ENCODE data around the gene VPS37B.

- TF ChIP-seq, protein P1, sequence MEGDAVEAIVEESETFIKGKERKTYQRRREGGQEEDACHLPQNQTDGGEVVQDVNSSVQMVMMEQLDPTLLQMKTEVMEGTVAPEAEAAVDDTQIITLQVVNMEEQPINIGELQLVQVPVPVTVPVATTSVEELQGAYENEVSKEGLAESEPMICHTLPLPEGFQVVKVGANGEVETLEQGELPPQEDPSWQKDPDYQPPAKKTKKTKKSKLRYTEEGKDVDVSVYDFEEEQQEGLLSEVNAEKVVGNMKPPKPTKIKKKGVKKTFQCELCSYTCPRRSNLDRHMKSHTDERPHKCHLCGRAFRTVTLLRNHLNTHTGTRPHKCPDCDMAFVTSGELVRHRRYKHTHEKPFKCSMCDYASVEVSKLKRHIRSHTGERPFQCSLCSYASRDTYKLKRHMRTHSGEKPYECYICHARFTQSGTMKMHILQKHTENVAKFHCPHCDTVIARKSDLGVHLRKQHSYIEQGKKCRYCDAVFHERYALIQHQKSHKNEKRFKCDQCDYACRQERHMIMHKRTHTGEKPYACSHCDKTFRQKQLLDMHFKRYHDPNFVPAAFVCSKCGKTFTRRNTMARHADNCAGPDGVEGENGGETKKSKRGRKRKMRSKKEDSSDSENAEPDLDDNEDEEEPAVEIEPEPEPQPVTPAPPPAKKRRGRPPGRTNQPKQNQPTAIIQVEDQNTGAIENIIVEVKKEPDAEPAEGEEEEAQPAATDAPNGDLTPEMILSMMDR (IDR thresholded peaks at IDR 0.05): no peak
- TF ChIP-seq EP300 (IDR thresholded peaks at IDR 0.05): no peak
These were observed 45.1 kb downstream of the VPS37B start for GRCh38 chr12:122850695-122851350.

Measured in esophagus muscularis mucosa (tissue), 3 donors.